ENCODE data around the gene CLASP1. TPM values are rescaled to one million over a fixed set of nuclear protein-coding genes. Genes with fewer than 3 reads are reported as not detected.

Gene CLASP1
- total RNA-seq, 2 experiments from 2014 or later, result 122 to 126 TPM

DNA sequence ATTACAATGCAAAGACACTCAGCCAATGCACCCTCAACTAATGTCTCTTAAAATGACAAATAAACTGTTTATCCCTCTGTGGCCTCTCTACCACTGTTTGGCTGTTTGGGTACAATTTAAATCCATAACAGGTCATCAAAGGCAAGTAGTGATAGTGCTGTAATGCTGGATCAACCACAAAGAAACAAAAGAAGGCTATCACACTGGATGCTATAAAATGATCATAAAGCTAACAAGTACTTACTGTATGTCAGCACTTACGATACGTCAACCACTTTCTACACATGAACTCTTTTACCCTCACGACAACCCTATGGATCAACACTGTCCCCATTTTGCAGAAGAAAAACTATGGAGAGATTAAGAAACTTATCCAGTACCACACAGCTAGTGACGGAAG is 64.5 kb downstream of the CLASP1 start:
- no peak overlapping the region for H3K4me3 Mint-ChIP-seq
- POLR2A ChIA-PET, result no interaction called here
- peaks cover 30% of the 10 kb centered on the region for H3K4me1 Mint-ChIP-seq (ENCODE audit: low read depth)
- CTCF ChIA-PET, result interaction anchor here (0.7 to 1.7 kb wide), 2 partner anchors 21 to 66 kb away, joined by 3 read pairs; no protein-coding TSS in a partner anchor
- no peak overlapping the region for H3K27ac Mint-ChIP-seq
- no peaks in the 10 kb centered on the region for H3K9me3 Mint-ChIP-seq
- no peaks in the 10 kb centered on the region for H3K27me3 Mint-ChIP-seq
- no peak for DNase-seq
- H3K36me3 Mint-ChIP-seq, result peaks cover 2% of the 10 kb centered on the region
- intact Hi-C loops (cut with micrococcal nuclease), result no loop called here

GRCh38 chr2:121583555-121583954 is 65.7 kb downstream of the CLASP1 start:
- CTCF ChIA-PET, result interaction anchor here (1.7 kb wide), 1 partner anchor 20 kb away, joined by 3 read pairs; no protein-coding TSS in a partner anchor
- H3K9me3 Mint-ChIP-seq, result no peaks in the 10 kb centered on the region
- intact Hi-C loops (cut with micrococcal nuclease), result no loop called here
- no peak overlapping the region for H3K4me3 Mint-ChIP-seq
- POLR2A ChIA-PET, result no interaction called here
- no peaks in the 10 kb centered on the region for H3K27me3 Mint-ChIP-seq
- DNase-seq, result no peak
- peaks cover 32% of the 10 kb centered on the region for H3K4me1 Mint-ChIP-seq (ENCODE audit: low read depth)
- H3K36me3 Mint-ChIP-seq, result no peaks in the 10 kb centered on the region
- H3K27ac Mint-ChIP-seq, result no peak overlapping the region

GRCh38 chr2:121582272-121582671 is 67.0 kb downstream of the CLASP1 start:
- DNase-seq, result no peak
- Mint-ChIP-seq H3K27ac (no peak overlapping the region), H3K9me3 (no peaks in the 10 kb centered on the region), H3K4me1 (ENCODE audit: low read depth) (peaks cover 40% of the 10 kb centered on the region), H3K4me3 (no peak overlapping the region), H3K27me3 (no peaks in the 10 kb centered on the region), H3K36me3 (no peaks in the 10 kb centered on the region)
- intact Hi-C loops (cut with micrococcal nuclease), result no loop called here
- CTCF ChIA-PET, result no interaction called here
- POLR2A ChIA-PET, result no interaction called here

- ChIA-PET CTCF (no interaction called here), POLR2A (no interaction called here)
- intact Hi-C loops (cut with micrococcal nuclease), result no loop called here
- no peaks in the 10 kb centered on the region for H3K36me3 Mint-ChIP-seq
- H3K4me1 Mint-ChIP-seq (ENCODE audit: low read depth), result peaks cover 28% of the 10 kb centered on the region
- no peak overlapping the region for H3K27ac Mint-ChIP-seq
- H3K27me3 Mint-ChIP-seq, result no peaks in the 10 kb centered on the region
- H3K9me3 Mint-ChIP-seq, result no peaks in the 10 kb centered on the region
- no peak overlapping the region for H3K4me3 Mint-ChIP-seq
- DNase-seq, result no peak
Measured at GRCh38 chr2:121579309-121579708, 70.0 kb downstream of the CLASP1 start.

DNA sequence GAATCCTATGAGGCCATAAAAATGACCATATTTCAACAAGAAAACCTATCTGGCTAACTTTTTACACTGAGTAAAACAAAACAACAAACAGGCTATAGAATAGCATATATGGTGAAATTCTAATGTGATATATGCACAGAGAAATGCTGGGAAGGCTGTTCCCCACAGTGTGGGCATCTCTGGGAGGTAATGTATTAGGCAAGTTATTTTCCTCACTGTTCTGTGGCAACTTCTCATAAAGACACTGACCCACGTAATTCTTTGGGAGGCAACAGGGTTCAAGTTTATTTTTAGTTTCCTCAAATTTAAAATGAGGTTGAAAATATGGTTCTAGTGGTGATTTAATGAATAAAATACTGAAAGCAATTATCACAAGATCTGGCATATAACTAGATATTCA is 71.9 kb downstream of the CLASP1 start:
- CTCF ChIA-PET, result no interaction called here

DNA sequence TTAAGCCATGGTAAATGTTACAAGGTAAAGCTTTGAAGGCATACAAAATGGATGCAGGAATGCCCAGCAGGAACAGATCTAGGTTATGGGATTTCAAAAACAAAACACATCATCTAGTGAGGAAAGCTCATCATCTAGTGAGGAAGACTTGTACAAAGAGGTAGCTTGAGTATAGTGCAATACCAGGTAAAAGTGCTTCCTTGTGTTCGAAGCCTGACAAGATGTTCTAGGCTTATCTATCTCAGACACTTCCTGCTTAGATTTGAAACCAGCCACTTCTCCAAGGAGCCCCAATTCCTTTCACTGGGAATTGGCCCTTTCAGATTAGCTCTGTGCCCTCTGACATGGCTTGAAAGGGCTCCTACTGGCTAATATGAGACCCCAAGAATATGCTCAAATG is 73.0 kb downstream of the CLASP1 start:
- ChIA-PET POLR2A (no interaction called here), CTCF (no interaction called here)
- intact Hi-C loops (cut with micrococcal nuclease), result no loop called here
- H3K36me3 Mint-ChIP-seq, result peaks cover 6% of the 10 kb centered on the region
- no peak for DNase-seq
- H3K27me3 Mint-ChIP-seq, result no peaks in the 10 kb centered on the region
- no peaks in the 10 kb centered on the region for H3K9me3 Mint-ChIP-seq
- peaks cover 15% of the 10 kb centered on the region for H3K4me1 Mint-ChIP-seq (ENCODE audit: low read depth)
- H3K27ac Mint-ChIP-seq, result no peak overlapping the region
- H3K4me3 Mint-ChIP-seq, result no peak overlapping the region

More for the DNA sequence above, 71.9 kb downstream of the CLASP1 start:
- intact Hi-C loops (cut with micrococcal nuclease), result no loop called here
- H3K9me3 Mint-ChIP-seq, result no peaks in the 10 kb centered on the region
- H3K27ac Mint-ChIP-seq, result no peak overlapping the region
- H3K36me3 Mint-ChIP-seq, result no peaks in the 10 kb centered on the region
- DNase-seq, result no peak
- H3K4me3 Mint-ChIP-seq, result no peak overlapping the region
- H3K4me1 Mint-ChIP-seq (ENCODE audit: low read depth), result peaks cover 16% of the 10 kb centered on the region
- POLR2A ChIA-PET, result no interaction called here
- no peaks in the 10 kb centered on the region for H3K27me3 Mint-ChIP-seq

GRCh38 chr2:121575800-121576199 is 73.5 kb downstream of the CLASP1 start:
- no peak overlapping the region for H3K27ac Mint-ChIP-seq
- POLR2A ChIA-PET, result interaction anchor here (0.6 kb wide), 1 partner anchor 27 kb away, joined by 3 read pairs; no protein-coding TSS in a partner anchor
- no peaks in the 10 kb centered on the region for H3K9me3 Mint-ChIP-seq
- H3K4me3 Mint-ChIP-seq, result no peak overlapping the region
- CTCF ChIA-PET, result no interaction called here
- H3K27me3 Mint-ChIP-seq, result no peaks in the 10 kb centered on the region
- DNase-seq, result no peak
- peaks cover 13% of the 10 kb centered on the region for H3K4me1 Mint-ChIP-seq (ENCODE audit: low read depth)
- intact Hi-C loops (cut with micrococcal nuclease), result no loop called here
- peaks cover 6% of the 10 kb centered on the region for H3K36me3 Mint-ChIP-seq

DNA sequence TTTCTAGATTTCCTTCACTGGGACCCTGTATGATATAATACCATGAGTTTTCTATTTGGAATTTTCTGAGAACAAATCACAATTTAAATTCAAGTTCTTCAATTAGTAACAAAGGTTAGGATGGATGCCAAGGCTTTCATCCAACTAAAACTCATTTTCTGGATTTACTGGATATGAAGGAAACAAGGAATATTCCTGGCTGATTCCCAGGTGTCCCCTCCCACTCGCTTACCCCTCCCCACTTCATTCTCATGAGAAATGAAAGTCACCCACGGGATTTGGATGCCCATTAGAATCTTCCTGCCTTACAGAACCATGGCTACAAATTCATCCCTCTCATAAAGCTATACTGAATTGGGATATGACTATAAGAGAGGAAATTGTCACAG is 78.6 kb downstream of the CLASP1 start:
- Mint-ChIP-seq H3K4me1 (ENCODE audit: low read depth) (peaks cover 32% of the 10 kb centered on the region), H3K4me3 (no peak overlapping the region), H3K9me3 (no peaks in the 10 kb centered on the region)

DNA sequence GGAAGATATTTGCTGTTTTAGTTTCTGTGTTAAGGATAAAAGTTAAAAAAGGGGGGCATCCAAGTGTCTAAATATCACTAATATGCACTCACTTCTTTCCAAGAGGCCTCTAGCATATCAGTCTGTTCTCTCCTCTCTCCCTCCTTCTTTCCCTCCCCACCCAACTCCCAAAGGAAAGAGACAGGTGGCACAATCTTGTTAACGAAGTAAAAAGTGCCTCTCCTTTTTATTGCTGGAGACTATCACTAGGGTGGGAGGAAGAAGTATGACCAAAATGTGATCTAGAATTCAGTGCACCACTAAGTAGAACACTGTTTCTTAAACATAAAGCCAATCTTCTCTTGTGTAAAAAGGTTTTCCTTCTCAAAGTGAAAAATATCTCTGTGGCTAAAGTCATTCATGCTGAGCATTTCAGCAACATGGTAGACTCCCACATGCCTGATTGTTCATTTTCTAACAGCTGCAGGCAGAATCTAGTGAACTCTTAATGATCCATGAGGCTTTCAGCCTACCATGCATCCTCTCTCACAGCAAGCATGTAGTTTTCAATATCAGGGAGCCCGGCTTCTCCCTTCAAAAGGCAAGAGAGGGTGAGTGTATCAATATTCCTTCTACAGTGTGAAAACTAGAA is 79.1 kb downstream of the CLASP1 start:
- intact Hi-C loops (cut with micrococcal nuclease), result no loop called here
- POLR2A ChIA-PET, result no interaction called here

More for the DNA sequence above, 78.6 kb downstream of the CLASP1 start:
- Mint-ChIP-seq H3K36me3 (peaks cover 6% of the 10 kb centered on the region), H3K27me3 (no peaks in the 10 kb centered on the region), H3K27ac (no peak overlapping the region)
- POLR2A ChIA-PET, result no interaction called here
- intact Hi-C loops (cut with micrococcal nuclease), result no loop called here
- CTCF ChIA-PET, result no interaction called here
- no peak for DNase-seq

DNA sequence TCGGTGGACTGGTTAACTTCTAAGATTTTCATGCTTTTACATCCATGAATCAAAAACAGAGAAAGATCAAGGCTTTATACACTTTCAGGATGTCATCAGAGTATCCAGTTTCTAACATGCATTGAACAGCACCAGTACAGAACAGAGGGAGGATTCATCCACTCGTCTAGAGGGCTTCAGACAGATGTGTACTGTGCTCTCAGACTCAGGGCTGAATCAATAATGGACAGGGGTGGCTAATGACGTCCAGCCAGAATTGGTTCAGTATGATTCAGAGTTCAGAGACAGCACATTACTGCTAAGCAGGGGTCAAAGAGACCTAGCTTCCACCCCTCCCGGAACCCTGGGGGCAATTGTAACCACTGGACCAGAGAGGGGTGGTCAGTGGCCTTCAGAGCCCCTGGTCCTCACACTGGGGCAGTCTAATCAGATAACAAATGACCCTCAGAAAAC is 81.3 kb downstream of the CLASP1 start:
- ChIA-PET CTCF (no interaction called here), POLR2A (no interaction called here)
- Mint-ChIP-seq H3K36me3 (peaks cover 13% of the 10 kb centered on the region), H3K4me3 (no peak overlapping the region), H3K9me3 (peaks cover 7% of the 10 kb centered on the region), H3K4me1 (ENCODE audit: low read depth) (peaks cover 55% of the 10 kb centered on the region), H3K27ac (no peak overlapping the region), H3K27me3 (no peaks in the 10 kb centered on the region)
- intact Hi-C loops (cut with micrococcal nuclease), result no loop called here
- DNase-seq, result no peak

More for the DNA sequence above, 79.1 kb downstream of the CLASP1 start:
- H3K9me3 Mint-ChIP-seq, result no peaks in the 10 kb centered on the region
- CTCF ChIA-PET, result no interaction called here
- H3K27ac Mint-ChIP-seq, result no peak overlapping the region
- peaks cover 6% of the 10 kb centered on the region for H3K36me3 Mint-ChIP-seq
- H3K4me3 Mint-ChIP-seq, result no peak overlapping the region
- H3K27me3 Mint-ChIP-seq, result no peaks in the 10 kb centered on the region
- peaks cover 36% of the 10 kb centered on the region for H3K4me1 Mint-ChIP-seq (ENCODE audit: low read depth)
- DNase-seq, result no peak

GRCh38 chr2:121567452-121567851 is 81.8 kb downstream of the CLASP1 start:
- peaks cover 13% of the 10 kb centered on the region for H3K36me3 Mint-ChIP-seq
- H3K4me1 Mint-ChIP-seq (ENCODE audit: low read depth), result peaks cover 60% of the 10 kb centered on the region
- H3K27ac Mint-ChIP-seq, result no peak overlapping the region

DNA sequence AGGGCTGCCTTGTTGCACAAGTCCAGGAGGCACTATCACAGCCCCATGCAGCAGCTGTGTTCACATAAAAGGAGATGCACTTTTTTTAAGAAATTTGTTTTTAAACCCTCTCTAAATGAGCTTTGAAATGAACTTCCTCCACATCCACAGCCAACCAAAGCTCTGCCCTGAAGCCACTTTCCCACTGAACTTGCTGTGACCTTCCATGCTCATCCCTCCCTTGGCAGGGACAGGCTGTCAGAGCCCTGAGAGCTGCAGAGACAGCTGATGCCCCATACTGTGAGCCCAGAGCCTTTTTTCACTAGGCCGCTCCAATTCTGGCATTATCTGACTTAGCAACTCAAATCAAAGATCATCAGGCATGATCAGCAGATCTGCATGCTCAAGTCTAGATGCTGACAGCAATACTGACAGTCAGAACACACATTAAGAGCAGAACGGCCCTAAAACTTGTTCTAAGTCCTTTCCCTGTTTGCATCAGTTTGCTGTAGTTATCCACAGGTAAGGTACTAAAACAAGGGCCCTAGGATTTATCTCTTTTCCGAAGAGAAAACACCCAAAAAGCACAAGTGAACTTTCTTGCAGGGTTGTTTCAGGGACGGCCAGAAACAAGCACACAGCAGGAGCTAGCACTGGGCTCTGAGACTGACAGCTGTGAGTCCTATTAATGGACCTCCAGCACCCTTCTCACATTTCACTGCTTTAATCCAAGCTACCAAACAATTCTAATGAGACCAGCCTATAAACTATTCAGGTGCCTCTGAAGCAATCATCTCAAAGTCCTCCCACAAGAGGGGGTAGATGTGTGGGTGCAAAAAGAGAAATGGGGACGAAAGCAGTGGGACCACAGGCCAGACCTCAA is 83.6 kb downstream of the CLASP1 start:
- DNase-seq, result no peak
- Mint-ChIP-seq H3K27me3 (no peaks in the 10 kb centered on the region), H3K27ac (no peak overlapping the region), H3K4me3 (no peak overlapping the region), H3K4me1 (ENCODE audit: low read depth) (peaks cover 73% of the 10 kb centered on the region), H3K9me3 (peaks cover 7% of the 10 kb centered on the region), H3K36me3 (peaks cover 9% of the 10 kb centered on the region)
- ChIA-PET CTCF (interaction anchor here (1.5 kb wide), 1 partner anchor 31 kb away, joined by 3 read pairs; no protein-coding TSS in a partner anchor), POLR2A (interaction anchor here (0.5 to 0.7 kb wide), 2 partner anchors 12 to 83 kb away, joined by 3 read pairs; no protein-coding TSS in a partner anchor)
- intact Hi-C loops (cut with micrococcal nuclease), result no loop called here

More at GRCh38 chr2:121567452-121567851, 81.8 kb downstream of the CLASP1 start:
- intact Hi-C loops (cut with micrococcal nuclease), result no loop called here
- DNase-seq, result no peak
- H3K4me3 Mint-ChIP-seq, result no peak overlapping the region
- no peaks in the 10 kb centered on the region for H3K27me3 Mint-ChIP-seq
- H3K9me3 Mint-ChIP-seq, result peaks cover 7% of the 10 kb centered on the region
- ChIA-PET POLR2A (no interaction called here), CTCF (interaction anchor here (1.5 kb wide), 1 partner anchor 29 kb away, joined by 3 read pairs; no protein-coding TSS in a partner anchor)

All from activated CD4-positive, alpha-beta memory T cell treated with anti-CD3 and anti-CD28 coated beads for 36 hours (primary cell).